ENCODE measurements around the gene YWHAG.

The YWHAG gene

GRCh38 chr7:76383089-76383944 lies 24.5 kb upstream of the YWHAG start:
- H3K4me3 ChIP-seq (IDR thresholded peaks at IDR 0.05; ENCODE audit: insufficient read depth, low read depth, low read length): no peak overlapping the region
- no peak overlapping the region for H2AFZ ChIP-seq (ENCODE audit: low read depth)
- H3K27ac ChIP-seq: no peak overlapping the region
- H3K79me2 ChIP-seq (ENCODE audit: insufficient read depth, low read depth): no peaks in the 10 kb centered on the region
- no peaks in the 10 kb centered on the region for H3K27me3 ChIP-seq (ENCODE audit: insufficient read depth, low read depth)
- H3K4me2 ChIP-seq: no peak overlapping the region
- peaks cover 27% of the 10 kb centered on the region for H3K4me1 ChIP-seq (ENCODE audit: low read depth, poor library complexity, severe bottlenecking)
- no peak overlapping the region for H3K9ac ChIP-seq
- H4K20me1 ChIP-seq (ENCODE audit: insufficient read depth): no peaks in the 10 kb centered on the region
- TF ChIP-seq CTCF (conservative IDR thresholded peaks at IDR 0.05; ENCODE audit: low read depth, low read length): no peak
- no peaks in the 10 kb centered on the region for H3K36me3 ChIP-seq (ENCODE audit: insufficient read depth)

- no peak overlapping the region for H3K4me3 ChIP-seq (IDR thresholded peaks at IDR 0.05; ENCODE audit: insufficient read depth, low read depth, low read length)
Observed at GRCh38 chr7:76381814-76382213, 23.0 kb upstream of the YWHAG start.

GRCh38 chr7:76380623-76380966 lies 21.8 kb upstream of the YWHAG start:
- TF ChIP-seq CTCF (conservative IDR thresholded peaks at IDR 0.05; ENCODE audit: low read depth, low read length): no peak
- Histone ChIP-seq H3K4me1 (ENCODE audit: low read depth, poor library complexity, severe bottlenecking) (peaks cover 21% of the 10 kb centered on the region), H2AFZ (ENCODE audit: low read depth) (peak overlapping the region; percentile 65), H3K4me3 (IDR thresholded peaks at IDR 0.05; ENCODE audit: insufficient read depth, low read depth, low read length) (no peak overlapping the region), H3K27me3 (ENCODE audit: insufficient read depth, low read depth) (no peaks in the 10 kb centered on the region), H3K36me3 (ENCODE audit: insufficient read depth) (no peaks in the 10 kb centered on the region), H3K4me2 (peak overlapping the region; percentile 82), H4K20me1 (ENCODE audit: insufficient read depth) (no peaks in the 10 kb centered on the region), H3K27ac (peak overlapping the region; percentile 82), H3K79me2 (ENCODE audit: insufficient read depth, low read depth) (no peaks in the 10 kb centered on the region), H3K9ac (peak overlapping the region; percentile 84)

More at GRCh38 chr7:76381814-76382213, 23.0 kb upstream of the YWHAG start:
- no peaks in the 10 kb centered on the region for H3K36me3 ChIP-seq (ENCODE audit: insufficient read depth)
- no peaks in the 10 kb centered on the region for H3K79me2 ChIP-seq (ENCODE audit: insufficient read depth, low read depth)
- no peak overlapping the region for H3K27ac ChIP-seq
- H4K20me1 ChIP-seq (ENCODE audit: insufficient read depth): no peaks in the 10 kb centered on the region
- H3K4me1 ChIP-seq (ENCODE audit: low read depth, poor library complexity, severe bottlenecking): peaks cover 21% of the 10 kb centered on the region
- no peak overlapping the region for H3K9ac ChIP-seq
- no peak overlapping the region for H2AFZ ChIP-seq (ENCODE audit: low read depth)
- H3K4me2 ChIP-seq: no peak overlapping the region
- no peak for TF ChIP-seq CTCF (conservative IDR thresholded peaks at IDR 0.05; ENCODE audit: low read depth, low read length)
- no peaks in the 10 kb centered on the region for H3K27me3 ChIP-seq (ENCODE audit: insufficient read depth, low read depth)

- Histone ChIP-seq H2AFZ (ENCODE audit: low read depth) (no peak overlapping the region), H4K20me1 (ENCODE audit: insufficient read depth) (no peaks in the 10 kb centered on the region)
- no peak for TF ChIP-seq CTCF (conservative IDR thresholded peaks at IDR 0.05; ENCODE audit: low read depth, low read length)
Observed at GRCh38 chr7:76377186-76377918, 18.6 kb upstream of the YWHAG start.

More at GRCh38 chr7:76377186-76377918, 18.6 kb upstream of the YWHAG start:
- Histone ChIP-seq H3K4me3 (IDR thresholded peaks at IDR 0.05; ENCODE audit: insufficient read depth, low read depth, low read length) (no peak overlapping the region), H3K79me2 (ENCODE audit: insufficient read depth, low read depth) (no peaks in the 10 kb centered on the region), H3K4me2 (no peak overlapping the region), H3K4me1 (ENCODE audit: low read depth, poor library complexity, severe bottlenecking) (peaks cover 29% of the 10 kb centered on the region), H3K27ac (no peak overlapping the region), H3K27me3 (ENCODE audit: insufficient read depth, low read depth) (no peaks in the 10 kb centered on the region), H3K9ac (no peak overlapping the region), H3K36me3 (ENCODE audit: insufficient read depth) (no peaks in the 10 kb centered on the region)
